H9 (cell line): ENCODE results near the gene NUPR1. TPM values are rescaled to one million over a fixed set of nuclear protein-coding genes. Genes with fewer than 3 reads are reported as not detected.
A peak's percentile ranks its signal among the peaks of the same experiment; 100 is the strongest.

ENCODE experiments used
- DNase-seq: peaks from one replicate; pipeline ENCODE4 v3.0.0-alpha.2; 2017
- H2AFZ ChIP-seq: one replicate; pipeline ENCODE4 v1.6.1; 2013; ENCODE audit warnings: mild to moderate bottlenecking, low read length, control low read depth, moderate library complexity
- H2AK5ac ChIP-seq: 2 replicates; pipeline ENCODE4 v1.6.1; 2013; ENCODE audit warnings: low read length, control low read depth, mixed read lengths; ENCODE audit not compliant: insufficient read length
- H2BK120ac ChIP-seq: one replicate; pipeline ENCODE4 v1.6.1; 2013; ENCODE audit warnings: low read depth, mild to moderate bottlenecking, low read length, control low read depth, inconsistent platforms; ENCODE audit not compliant: poor library complexity, severe bottlenecking
- H2BK12ac ChIP-seq: 2 replicates; pipeline ENCODE4 v1.6.1; 2013; ENCODE audit warnings: low read length, control low read depth, mixed read lengths, low read depth; ENCODE audit not compliant: insufficient read length
- H2BK15ac ChIP-seq: 2 replicates; pipeline ENCODE4 v1.6.1; 2013; ENCODE audit warnings: low read depth, low read length, control low read depth
- H2BK20ac ChIP-seq: one replicate; pipeline ENCODE4 v1.6.1; 2013; ENCODE audit warnings: low read depth, mild to moderate bottlenecking, low read length, control low read depth, inconsistent platforms; ENCODE audit not compliant: poor library complexity, severe bottlenecking
- H2BK5ac ChIP-seq: 2 replicates; pipeline ENCODE4 v1.6.1; 2013; ENCODE audit warnings: low read length, control low read depth, mixed read lengths; ENCODE audit not compliant: insufficient read length
- H3K14ac ChIP-seq: 2 replicates; pipeline ENCODE4 v1.6.1; 2013; ENCODE audit warnings: low read length, control low read depth; ENCODE audit not compliant: insufficient read depth
- H3K18ac ChIP-seq: 2 replicates; pipeline ENCODE4 v1.6.1; 2013; ENCODE audit warnings: low read depth, mild to moderate bottlenecking, mixed read lengths, low read length, control low read depth; ENCODE audit not compliant: insufficient read length
- H3K23ac ChIP-seq: 2 replicates; pipeline ENCODE4 v1.6.1; 2013; ENCODE audit warnings: low read length, control low read depth, mixed read lengths, low read depth; ENCODE audit not compliant: insufficient read length
- H3K23me2 ChIP-seq: 2 replicates; pipeline ENCODE4 v1.6.1; 2013; ENCODE audit warnings: low read depth, mild to moderate bottlenecking, mixed read lengths, low read length, control low read depth; ENCODE audit not compliant: insufficient read length, poor library complexity, severe bottlenecking
- H3K27ac ChIP-seq: 2 replicates; pipeline ENCODE4 v1.5.1; 2013; ENCODE audit warnings: low read length, control low read depth, mixed read lengths, low read depth; ENCODE audit not compliant: insufficient read length
- H3K27me3 ChIP-seq: 2 replicates; pipeline ENCODE4 v1.6.1; 2013; ENCODE audit warnings: low read length, control low read depth, inconsistent platforms; ENCODE audit not compliant: insufficient read depth
- H3K4ac ChIP-seq: 2 replicates; pipeline ENCODE4 v1.6.1; 2013; ENCODE audit warnings: low read depth, mild to moderate bottlenecking, control low read depth, inconsistent platforms, low read length, moderate library complexity
- H3K4me1 ChIP-seq: 2 replicates; pipeline ENCODE4 v1.6.1; 2013; ENCODE audit warnings: low read length, control low read depth, inconsistent platforms; ENCODE audit not compliant: insufficient read depth
- H3K4me2 ChIP-seq: 2 replicates; pipeline ENCODE4 v1.6.1; 2013; ENCODE audit warnings: low read length, control low read depth, mixed read lengths; ENCODE audit not compliant: insufficient read length, insufficient read depth
- H3K56ac ChIP-seq: 2 replicates; pipeline ENCODE4 v1.6.1; 2013; ENCODE audit warnings: low read depth, mild to moderate bottlenecking, mixed read lengths, low read length, control low read depth; ENCODE audit not compliant: insufficient read length
- H3K79me1 ChIP-seq: 2 replicates; pipeline ENCODE4 v1.6.1; 2013; ENCODE audit warnings: low read depth, mild to moderate bottlenecking, moderate library complexity, low read length, control low read depth, inconsistent platforms; ENCODE audit not compliant: insufficient read depth, poor library complexity, severe bottlenecking
- H3K79me2 ChIP-seq: 2 replicates; pipeline ENCODE4 v1.6.1; 2013; ENCODE audit warnings: low read length, control low read depth, inconsistent platforms; ENCODE audit not compliant: insufficient read depth
- H3K9ac ChIP-seq: 2 replicates; pipeline ENCODE4 v1.6.1; 2013; ENCODE audit warnings: low read length, control low read depth, mixed read lengths; ENCODE audit not compliant: insufficient read length; ENCODE audit errors: extremely low read depth
- H3K9me3 ChIP-seq: one replicate; pipeline ENCODE4 v1.6.1; 2013; ENCODE audit warnings: low read depth, low read length, inconsistent platforms; ENCODE audit not compliant: control insufficient read depth
- H3T11ph ChIP-seq: one replicate; pipeline ENCODE4 v1.6.1; 2013; ENCODE audit warnings: mild to moderate bottlenecking, low read length, control low read depth, inconsistent platforms
- H4K20me1 ChIP-seq: one replicate; pipeline ENCODE4 v1.6.1; 2013; ENCODE audit not compliant: control insufficient read depth, insufficient read length, insufficient read depth
- H4K5ac ChIP-seq: 2 replicates; pipeline ENCODE4 v1.6.1; 2013; ENCODE audit warnings: low read depth, mild to moderate bottlenecking, mixed read lengths, low read length, control low read depth; ENCODE audit not compliant: insufficient read length
- H4K8ac ChIP-seq: replicated peaks from 2 replicates; pipeline ENCODE4 v1.6.1; 2013; ENCODE audit warnings: low read length, control low read depth, mixed read lengths, low read depth; ENCODE audit not compliant: insufficient read length
- H4K91ac ChIP-seq: 2 replicates; pipeline ENCODE4 v1.6.1; 2013; ENCODE audit warnings: low read depth, mild to moderate bottlenecking, moderate library complexity, mixed read lengths, low read length, control low read depth; ENCODE audit not compliant: insufficient read length
- H3K27ac Mint-ChIP-seq, 3 experiments: 2 replicates in 2 of 3; 3 replicates in 1 of 3; pipeline ENCODE4 v1.8.0; 2020 to 2021; ENCODE audit warnings: mixed read lengths in 3 of 3, mild to moderate bottlenecking in 1 of 3, moderate library complexity in 1 of 3
- H3K27me3 Mint-ChIP-seq: 2 replicates; pipeline ENCODE4 v1.8.0; 2021; ENCODE audit warnings: low read depth, mild to moderate bottlenecking, moderate library complexity, mixed read lengths
- H3K36me3 Mint-ChIP-seq, 3 experiments: 2 replicates in 2 of 3; 3 replicates in 1 of 3; pipeline ENCODE4 v1.8.0; 2020 to 2021; ENCODE audit warnings: low read depth in 3 of 3, mixed read lengths in 3 of 3; ENCODE audit not compliant: insufficient read depth in 1 of 3
- H3K4me1 Mint-ChIP-seq, 2 experiments: 2 replicates each; pipeline ENCODE4 v1.8.0; 2020; ENCODE audit warnings: mixed read lengths in 2 of 2
- H3K4me3 Mint-ChIP-seq, 2 experiments: 2 replicates in 1 of 2; 3 replicates in 1 of 2; pipeline ENCODE4 v1.8.0; 2020 to 2021; ENCODE audit warnings: mild to moderate bottlenecking in 2 of 2, mixed read lengths in 2 of 2, moderate library complexity in 1 of 2
- H3K9me3 Mint-ChIP-seq, 2 experiments: 2 replicates in 1 of 2; 3 replicates in 1 of 2; pipeline ENCODE4 v1.8.0; 2020; ENCODE audit warnings: mild to moderate bottlenecking in 2 of 2, mixed read lengths in 2 of 2, moderate library complexity in 1 of 2
- WGBS: extraction: QIAGEN DNeasy Blood & Tissue Kit; methylation state at CpG from one replicate; pipeline ENCODE4 v1.1.7; 2013; ENCODE audit warnings: missing lambda C conversion rate, low lambda C conversion rate, mixed read lengths; ENCODE audit not compliant: insufficient read length; ENCODE audit errors: extremely low coverage; 5-methylcytosine and 5-hydroxymethylcytosine counted together
- total RNA-seq: library from RNA; stranded (reverse); gene quantifications from 2 replicates; pipeline ENCODE4 v1.2.1, GENCODE V29; 2021
- TF ChIP-seq, protein P1 (sequence below): fragments of 200-600 bp; sonication (generic); conservative IDR thresholded peaks from 3 replicates; pipeline ENCODE4 v1.8.0; 2021; ENCODE audit warnings: antibody characterized with exemption, mild to moderate bottlenecking

Gene NUPR1
- total RNA-seq, 1 experiment from 2014 or later: 0.35 TPM

DNA sequence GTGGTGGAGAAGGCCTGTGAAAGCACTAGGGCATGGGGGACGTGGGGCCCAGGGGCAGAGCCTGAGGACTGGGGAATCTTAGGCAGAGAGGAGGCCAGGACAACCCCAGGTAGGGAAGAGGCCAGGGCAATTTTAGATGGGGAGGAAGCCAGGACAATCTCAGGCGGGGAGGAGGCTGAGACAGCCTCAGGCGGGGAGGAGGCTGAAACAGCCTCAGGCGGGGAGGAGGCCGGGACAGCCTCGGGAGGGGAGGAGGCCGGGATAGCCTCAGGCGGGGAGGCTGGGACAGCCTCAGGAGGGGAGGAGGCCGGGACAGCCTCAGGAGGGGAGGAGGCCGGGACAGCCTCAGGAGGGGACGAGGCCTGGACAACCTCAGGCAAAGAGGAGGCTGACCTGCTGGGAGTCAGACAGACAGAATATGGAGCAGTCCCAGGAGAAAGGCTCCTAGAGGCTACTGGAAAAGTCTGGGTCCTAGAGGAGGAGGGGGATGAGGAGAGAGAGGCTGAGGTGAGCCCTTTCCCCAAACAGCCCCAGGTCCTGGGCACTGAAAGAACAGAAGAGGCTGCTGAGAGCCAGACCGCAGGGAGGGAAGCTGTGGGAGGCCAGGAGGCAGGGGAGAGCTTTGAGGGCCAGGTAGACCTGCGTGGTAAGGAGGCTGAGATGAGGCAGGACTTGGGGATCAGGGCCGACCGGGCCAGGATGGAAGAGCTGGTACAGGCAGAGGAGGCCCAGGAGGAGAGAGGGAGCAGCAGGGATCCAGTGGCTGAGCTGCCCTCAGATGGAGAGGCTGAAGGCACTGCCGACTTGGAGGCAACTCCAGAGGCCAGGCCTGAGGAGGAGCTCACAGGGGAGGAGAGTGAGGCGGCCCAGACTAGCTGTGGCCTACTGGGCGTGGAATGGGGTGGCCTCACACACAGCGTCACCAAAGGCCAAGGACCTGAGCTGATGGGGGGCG, 42.7 kb downstream of the NUPR1 start:
- Histone ChIP-seq H3K4me2 (no peak overlapping the region), H3T11ph (no peak overlapping the region), H3K14ac (no peak overlapping the region), H3K4me1 (no peaks in the 10 kb centered on the region), H3K79me1 (no peaks in the 10 kb centered on the region), H3K4ac (no peak overlapping the region), H2BK12ac (no peak overlapping the region), H3K9ac (no peak overlapping the region), H3K27ac (no peak overlapping the region), H3K9me3 (no peaks in the 10 kb centered on the region), H3K56ac (no peak overlapping the region), H3K27me3 (no peaks in the 10 kb centered on the region), H2BK20ac (no peak overlapping the region), H4K91ac (peak overlapping the region; percentile 38), H4K5ac (no peak overlapping the region), H2BK120ac (no peak overlapping the region), H2BK15ac (no peak overlapping the region), H4K8ac (no peak overlapping the region), H3K79me2 (no peaks in the 10 kb centered on the region), H2BK5ac (no peak overlapping the region), H3K18ac (no peak overlapping the region), H4K20me1 (peaks cover 3% of the 10 kb centered on the region), H2AFZ (no peak overlapping the region), H2AK5ac (no peak overlapping the region), H3K23ac (no peak overlapping the region), H3K23me2 (peaks cover 9% of the 10 kb centered on the region)
- TF ChIP-seq, protein P1, sequence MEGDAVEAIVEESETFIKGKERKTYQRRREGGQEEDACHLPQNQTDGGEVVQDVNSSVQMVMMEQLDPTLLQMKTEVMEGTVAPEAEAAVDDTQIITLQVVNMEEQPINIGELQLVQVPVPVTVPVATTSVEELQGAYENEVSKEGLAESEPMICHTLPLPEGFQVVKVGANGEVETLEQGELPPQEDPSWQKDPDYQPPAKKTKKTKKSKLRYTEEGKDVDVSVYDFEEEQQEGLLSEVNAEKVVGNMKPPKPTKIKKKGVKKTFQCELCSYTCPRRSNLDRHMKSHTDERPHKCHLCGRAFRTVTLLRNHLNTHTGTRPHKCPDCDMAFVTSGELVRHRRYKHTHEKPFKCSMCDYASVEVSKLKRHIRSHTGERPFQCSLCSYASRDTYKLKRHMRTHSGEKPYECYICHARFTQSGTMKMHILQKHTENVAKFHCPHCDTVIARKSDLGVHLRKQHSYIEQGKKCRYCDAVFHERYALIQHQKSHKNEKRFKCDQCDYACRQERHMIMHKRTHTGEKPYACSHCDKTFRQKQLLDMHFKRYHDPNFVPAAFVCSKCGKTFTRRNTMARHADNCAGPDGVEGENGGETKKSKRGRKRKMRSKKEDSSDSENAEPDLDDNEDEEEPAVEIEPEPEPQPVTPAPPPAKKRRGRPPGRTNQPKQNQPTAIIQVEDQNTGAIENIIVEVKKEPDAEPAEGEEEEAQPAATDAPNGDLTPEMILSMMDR: no peak
- H3K36me3 Mint-ChIP-seq: no peaks in the 10 kb centered on the region
- peak overlapping the region in 1 of 2 experiments; percentile 42; a peak in 2 of 5 replicates for H3K4me3 Mint-ChIP-seq
- peaks cover 23% of the 10 kb centered on the region for H3K27me3 Mint-ChIP-seq
- no CpG with 5 or more reads among the region's 20 CpGs for WGBS
- no peaks in the 10 kb centered on the region for H3K9me3 Mint-ChIP-seq
- H3K4me1 Mint-ChIP-seq: peaks cover 5% of the 10 kb centered on the region in 2 experiments; a peak in 1 of 4 replicates
- no peak for DNase-seq
- peak overlapping the region in 1 of 3 experiments; percentile 11; a peak in 1 of 7 replicates for H3K27ac Mint-ChIP-seq
